Activated CD8-positive, alpha-beta memory T cell treated with anti-CD3 and anti-CD28 coated beads, Interleukin-2, amount 10 ng/mL, durations not matched to agents 7 days and 5 days (primary cell): ENCODE results near the gene PSEN2. TPM values are rescaled to one million over a fixed set of nuclear protein-coding genes. Genes with fewer than 3 reads are reported as not detected.

ENCODE experiments used
- ATAC-seq: fragments of 150-1000 bp; cut with Tn5 transposase; one replicate; pipeline ENCODE4 v1.10.0; 2021; ENCODE audit warnings: moderate library complexity
- CTCF ChIA-PET: fragments of 350-600 bp; sonication (Branson Sonifier 250); formaldehyde crosslinking; loops from one replicate; lab custom pipeline; 2021; ENCODE audit warnings: antibody characterized with exemption; lab: Charles Lee
- DNase-seq: peaks from one replicate; pipeline ENCODE4 v3.0.0-alpha.2; 2020
- H3K27ac Mint-ChIP-seq: one replicate; pipeline ENCODE4 v1.8.0; 2021; ENCODE audit warnings: mild to moderate bottlenecking, mixed read lengths
- H3K27me3 Mint-ChIP-seq: one replicate; pipeline ENCODE4 v1.8.0; 2021; ENCODE audit warnings: mixed read lengths
- H3K36me3 Mint-ChIP-seq: one replicate; pipeline ENCODE4 v1.8.0; 2021; ENCODE audit warnings: mild to moderate bottlenecking, mixed read lengths
- H3K4me1 Mint-ChIP-seq: one replicate; pipeline ENCODE4 v1.8.0; 2021; ENCODE audit warnings: mixed read lengths
- H3K4me3 Mint-ChIP-seq: one replicate; pipeline ENCODE4 v1.8.0; 2021; ENCODE audit warnings: mild to moderate bottlenecking, moderate library complexity, mixed read lengths
- H3K9me3 Mint-ChIP-seq: one replicate; pipeline ENCODE4 v1.8.0; 2022; ENCODE audit warnings: low read depth, mixed read lengths
- total RNA-seq, 2 experiments: library from RNA; stranded (reverse); gene quantifications; one replicate each; pipeline ENCODE4 v1.2.3, GENCODE V29; 2021

PSEN2 gene
- total RNA-seq, 2 experiments from 2014 or later: 8.0 to 11.2 TPM

DNA sequence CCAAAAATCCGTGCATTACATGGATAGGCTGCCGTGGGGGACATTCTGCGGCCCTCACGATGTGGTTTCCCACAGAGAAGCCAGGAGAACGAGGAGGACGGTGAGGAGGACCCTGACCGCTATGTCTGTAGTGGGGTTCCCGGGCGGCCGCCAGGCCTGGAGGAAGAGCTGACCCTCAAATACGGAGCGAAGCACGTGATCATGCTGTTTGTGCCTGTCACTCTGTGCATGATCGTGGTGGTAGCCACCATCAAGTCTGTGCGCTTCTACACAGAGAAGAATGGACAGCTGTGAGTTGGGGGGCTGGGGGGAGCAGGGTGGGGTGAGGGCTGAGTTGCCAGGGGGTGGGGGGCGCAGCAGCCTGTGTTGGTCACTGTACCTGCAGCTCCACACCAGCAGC is 13.2 kb downstream of the PSEN2 start:
- no peak for ATAC-seq
- CTCF ChIA-PET: interaction anchor here (0.7 to 1.7 kb wide), 8 partner anchors 10 to 257 kb away, joined by 3 to 7 read pairs (median 4); partner anchors contain the start of gene COQ8A
- no peak for DNase-seq
- Mint-ChIP-seq H3K4me3 (peak overlapping the region; percentile 68), H3K27ac (peak overlapping the region; percentile 92), H3K9me3 (no peaks in the 10 kb centered on the region), H3K4me1 (peaks cover 55% of the 10 kb centered on the region), H3K27me3 (no peaks in the 10 kb centered on the region), H3K36me3 (peaks cover 13% of the 10 kb centered on the region)

DNA sequence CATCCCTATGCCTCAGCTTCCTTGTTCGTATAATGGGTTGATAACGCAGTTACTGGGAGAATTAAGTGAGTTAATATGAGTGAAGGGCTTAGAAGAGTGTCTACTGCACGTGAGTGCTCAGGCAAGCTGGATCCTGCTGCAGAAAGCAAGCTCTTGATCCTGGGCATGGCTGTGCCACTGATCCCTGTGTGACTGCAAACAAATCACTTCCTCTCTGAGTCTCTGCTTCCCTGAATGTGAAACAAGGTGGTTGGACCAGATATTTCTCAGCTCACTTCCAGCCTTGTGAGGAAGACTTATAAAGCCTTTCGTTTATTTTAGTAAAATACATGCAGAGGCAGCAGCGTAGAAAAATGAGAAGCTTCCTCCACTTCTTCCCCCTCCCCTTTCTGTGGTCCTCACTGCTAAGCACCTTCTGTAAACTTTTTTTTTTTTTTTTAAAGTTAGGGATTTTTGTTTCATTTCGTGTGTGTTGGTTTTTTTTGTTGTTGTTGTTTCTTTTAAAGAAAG is 13.8 kb downstream of the PSEN2 start:
- DNase-seq (no peak), ATAC-seq (no peak)
- Mint-ChIP-seq H3K4me1 (peaks cover 55% of the 10 kb centered on the region), H3K27me3 (no peaks in the 10 kb centered on the region), H3K4me3 (no peak overlapping the region), H3K27ac (peak overlapping the region; percentile 76), H3K36me3 (peaks cover 13% of the 10 kb centered on the region), H3K9me3 (no peaks in the 10 kb centered on the region)
- CTCF ChIA-PET: interaction anchor here (0.7 to 1.7 kb wide), 6 partner anchors 10 to 258 kb away, joined by 3 to 5 read pairs (median 4); partner anchors contain the start of gene COQ8A

DNA sequence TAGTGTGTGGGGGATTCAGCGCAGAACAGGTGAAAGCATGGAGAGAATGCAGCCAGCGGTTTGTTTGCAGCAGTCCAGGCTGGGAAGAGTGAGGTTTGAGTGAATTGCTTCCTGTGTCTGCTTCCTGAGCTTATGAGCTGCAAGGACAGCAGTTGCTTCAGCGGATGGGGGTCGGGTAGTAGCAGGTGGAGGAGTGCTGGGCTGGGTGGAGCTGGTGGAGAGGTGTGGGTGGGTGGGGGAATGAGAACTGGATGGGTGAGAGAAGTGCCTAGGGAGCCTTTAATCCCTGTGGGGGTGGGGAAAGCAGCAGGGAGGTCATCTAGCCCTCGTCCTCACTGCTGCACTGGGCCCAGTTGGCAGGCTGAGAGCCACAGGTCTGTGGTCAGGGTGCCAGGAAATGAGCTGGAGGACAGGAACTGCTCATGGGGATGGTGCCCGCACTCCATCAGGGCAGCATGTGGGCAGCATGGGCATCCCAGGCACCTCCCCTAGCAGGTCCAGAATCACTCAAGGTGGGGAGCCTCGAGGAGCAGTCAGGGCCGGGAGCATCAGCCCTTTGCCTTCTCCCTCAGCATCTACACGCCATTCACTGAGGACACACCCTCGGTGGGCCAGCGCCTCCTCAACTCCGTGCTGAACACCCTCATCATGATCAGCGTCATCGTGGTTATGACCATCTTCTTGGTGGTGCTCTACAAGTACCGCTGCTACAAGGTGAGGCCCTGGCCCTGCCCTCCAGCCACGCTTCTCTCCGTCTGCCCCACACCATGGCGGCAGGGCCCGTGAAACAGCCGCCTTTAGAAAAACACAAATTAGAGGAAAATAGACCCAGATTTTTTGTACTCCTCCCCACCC is 14.8 kb downstream of the PSEN2 start:
- Mint-ChIP-seq H3K36me3 (peaks cover 11% of the 10 kb centered on the region), H3K4me3 (no peak overlapping the region), H3K4me1 (peaks cover 55% of the 10 kb centered on the region), H3K27ac (peak overlapping the region; percentile 64), H3K9me3 (no peaks in the 10 kb centered on the region), H3K27me3 (no peaks in the 10 kb centered on the region)
- DNase-seq (no peak), ATAC-seq (no peak)
- CTCF ChIA-PET: interaction anchor here (1.0 to 1.7 kb wide), 4 partner anchors 27 to 259 kb away, joined by 3 to 5 read pairs (median 4); partner anchors contain the start of gene COQ8A

DNA sequence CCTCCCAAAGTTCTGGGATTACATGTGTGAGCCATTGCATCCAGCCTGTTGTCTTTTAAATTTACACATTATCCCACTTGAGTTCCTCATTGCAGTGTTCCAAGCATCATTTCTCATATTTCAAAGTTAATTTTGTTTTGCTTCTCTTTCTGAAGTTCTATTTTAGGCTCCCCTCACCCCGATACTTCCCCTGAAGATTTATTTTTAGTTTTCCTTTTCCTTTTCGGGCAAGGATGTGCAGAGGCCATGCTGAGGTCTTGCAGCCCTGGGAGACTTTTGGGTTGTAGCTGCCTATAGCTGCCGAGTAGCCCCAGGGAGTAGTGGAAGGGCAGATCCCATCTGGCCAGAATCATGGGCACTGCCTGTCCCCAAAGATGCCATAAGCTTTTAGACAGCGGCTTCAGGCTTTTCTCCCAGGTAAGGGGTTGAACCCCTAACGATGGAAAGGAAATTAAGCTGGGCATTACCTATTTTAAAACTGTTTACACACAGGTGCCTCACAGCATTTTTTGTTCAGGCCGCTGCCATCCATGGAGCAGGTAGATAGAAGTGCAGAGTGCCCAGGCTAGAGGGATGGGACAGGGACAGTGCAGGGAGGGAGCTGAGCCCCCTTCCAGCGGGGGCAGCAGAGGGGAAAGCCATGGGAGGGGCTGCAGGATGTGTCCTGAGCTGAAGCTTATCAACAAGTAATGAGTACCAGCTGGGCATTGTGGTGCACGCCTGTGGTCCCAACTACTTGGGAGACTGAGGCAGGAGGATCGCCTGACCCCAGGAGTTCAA is 15.9 kb downstream of the PSEN2 start:
- no peak overlapping the region for H3K4me3 Mint-ChIP-seq
- peaks cover 51% of the 10 kb centered on the region for H3K4me1 Mint-ChIP-seq
- ATAC-seq: no peak
- H3K36me3 Mint-ChIP-seq: peaks cover 5% of the 10 kb centered on the region
- DNase-seq: no peak
- peak overlapping the region; percentile 73 for H3K27ac Mint-ChIP-seq
- no peaks in the 10 kb centered on the region for H3K9me3 Mint-ChIP-seq
- CTCF ChIA-PET: no interaction called here
- no peaks in the 10 kb centered on the region for H3K27me3 Mint-ChIP-seq

DNA sequence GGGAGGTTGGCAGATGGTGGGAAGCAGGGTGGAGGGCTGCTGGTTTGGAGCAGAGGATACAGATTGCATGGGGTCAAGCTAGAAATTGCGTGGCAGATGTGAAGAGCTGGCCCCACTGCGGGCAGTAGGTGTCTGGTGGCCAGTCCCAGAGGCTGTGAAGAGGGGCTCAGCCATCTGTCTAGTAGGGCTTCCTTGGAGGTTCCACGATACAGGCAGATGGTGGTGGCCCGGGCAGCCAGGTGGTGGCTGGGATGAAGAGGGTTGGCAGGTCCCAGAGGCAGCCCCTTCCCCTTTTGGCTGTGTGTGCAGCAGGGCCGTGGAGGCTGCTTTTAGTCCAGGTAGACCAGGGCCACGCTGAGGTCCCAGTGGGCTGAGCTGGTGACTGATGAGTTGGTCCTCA is 16.6 kb downstream of the PSEN2 start:
- Mint-ChIP-seq H3K27me3 (no peaks in the 10 kb centered on the region), H3K27ac (no peak overlapping the region), H3K4me3 (no peak overlapping the region), H3K4me1 (peaks cover 44% of the 10 kb centered on the region), H3K9me3 (no peaks in the 10 kb centered on the region), H3K36me3 (peaks cover 5% of the 10 kb centered on the region)
- ATAC-seq (no peak), DNase-seq (no peak)
- CTCF ChIA-PET: no interaction called here

DNA sequence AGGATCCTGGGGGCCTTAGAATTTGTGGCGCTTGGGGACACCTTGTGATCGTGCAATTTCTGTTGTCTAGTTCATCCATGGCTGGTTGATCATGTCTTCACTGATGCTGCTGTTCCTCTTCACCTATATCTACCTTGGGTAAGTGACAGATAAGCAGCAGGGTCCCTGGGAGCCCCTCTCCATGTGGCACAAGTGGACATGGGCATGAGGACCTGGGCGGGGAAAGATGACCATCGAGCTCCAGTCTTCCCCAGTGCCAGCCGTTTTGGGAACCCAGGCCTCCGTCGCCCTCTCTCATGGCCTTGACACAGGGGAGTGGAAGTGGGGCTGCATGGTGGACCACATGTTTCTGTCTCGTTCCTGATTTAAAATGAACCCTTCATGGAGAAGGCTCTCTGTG is 17.6 kb downstream of the PSEN2 start:
- no peaks in the 10 kb centered on the region for H3K9me3 Mint-ChIP-seq
- H3K4me3 Mint-ChIP-seq: no peak overlapping the region
- peaks cover 34% of the 10 kb centered on the region for H3K4me1 Mint-ChIP-seq
- CTCF ChIA-PET: no interaction called here
- no peak overlapping the region for H3K27ac Mint-ChIP-seq
- peaks cover 5% of the 10 kb centered on the region for H3K36me3 Mint-ChIP-seq
- ATAC-seq (no peak), DNase-seq (no peak)
- no peaks in the 10 kb centered on the region for H3K27me3 Mint-ChIP-seq

DNA sequence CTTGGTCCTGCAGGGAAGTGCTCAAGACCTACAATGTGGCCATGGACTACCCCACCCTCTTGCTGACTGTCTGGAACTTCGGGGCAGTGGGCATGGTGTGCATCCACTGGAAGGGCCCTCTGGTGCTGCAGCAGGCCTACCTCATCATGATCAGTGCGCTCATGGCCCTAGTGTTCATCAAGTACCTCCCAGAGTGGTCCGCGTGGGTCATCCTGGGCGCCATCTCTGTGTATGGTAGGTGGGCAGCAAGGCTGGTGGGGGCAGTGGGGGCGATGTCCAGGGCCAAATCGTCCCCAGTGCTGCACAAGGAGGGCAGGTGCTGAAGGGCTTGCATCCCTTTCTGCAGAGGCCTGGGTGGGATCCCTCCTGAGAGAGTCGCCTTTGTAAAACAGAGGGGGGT is 18.4 kb downstream of the PSEN2 start:
- H3K27me3 Mint-ChIP-seq: no peaks in the 10 kb centered on the region
- no peaks in the 10 kb centered on the region for H3K9me3 Mint-ChIP-seq
- H3K36me3 Mint-ChIP-seq: peaks cover 5% of the 10 kb centered on the region
- CTCF ChIA-PET: no interaction called here
- no peak overlapping the region for H3K4me3 Mint-ChIP-seq
- ATAC-seq (no peak), DNase-seq (no peak)
- H3K27ac Mint-ChIP-seq: no peak overlapping the region
- peaks cover 26% of the 10 kb centered on the region for H3K4me1 Mint-ChIP-seq

DNA sequence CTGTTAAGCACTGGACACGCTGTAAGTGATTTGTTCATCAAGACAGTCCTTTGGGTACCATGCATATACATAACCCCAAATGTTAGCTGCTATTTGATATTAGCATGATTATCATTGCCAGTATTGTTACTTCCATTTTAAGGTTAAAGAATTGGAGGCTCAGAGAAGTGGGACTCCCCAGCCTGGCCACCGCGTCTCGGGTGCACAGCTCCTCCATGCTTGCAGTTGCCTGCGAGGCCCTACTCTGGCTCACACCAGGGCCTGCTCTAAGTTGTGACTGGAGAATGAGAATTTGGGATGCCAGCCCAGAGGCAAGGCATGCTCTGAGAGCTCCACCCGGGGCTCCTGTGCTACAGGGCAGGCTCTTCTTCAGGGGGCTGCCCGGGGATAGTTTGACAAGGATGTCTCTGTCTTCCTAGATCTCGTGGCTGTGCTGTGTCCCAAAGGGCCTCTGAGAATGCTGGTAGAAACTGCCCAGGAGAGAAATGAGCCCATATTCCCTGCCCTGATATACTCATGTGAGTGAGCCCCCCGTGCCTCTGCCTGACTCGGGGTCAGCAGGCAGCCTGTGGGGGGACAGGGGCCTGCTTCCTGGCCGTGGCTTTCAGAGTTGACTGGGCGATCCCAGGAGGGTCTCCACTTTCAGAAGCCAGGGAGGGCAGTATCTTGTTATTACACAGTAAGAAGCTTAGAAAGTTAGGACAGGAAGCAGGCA is 19.4 kb downstream of the PSEN2 start:
- peaks cover 16% of the 10 kb centered on the region for H3K4me1 Mint-ChIP-seq
- no peak for ATAC-seq
- H3K9me3 Mint-ChIP-seq: no peaks in the 10 kb centered on the region
- no peak overlapping the region for H3K27ac Mint-ChIP-seq
- CTCF ChIA-PET: no interaction called here
- peaks cover 5% of the 10 kb centered on the region for H3K36me3 Mint-ChIP-seq
- no peak for DNase-seq
- no peak overlapping the region for H3K4me3 Mint-ChIP-seq
- H3K27me3 Mint-ChIP-seq: no peaks in the 10 kb centered on the region

DNA sequence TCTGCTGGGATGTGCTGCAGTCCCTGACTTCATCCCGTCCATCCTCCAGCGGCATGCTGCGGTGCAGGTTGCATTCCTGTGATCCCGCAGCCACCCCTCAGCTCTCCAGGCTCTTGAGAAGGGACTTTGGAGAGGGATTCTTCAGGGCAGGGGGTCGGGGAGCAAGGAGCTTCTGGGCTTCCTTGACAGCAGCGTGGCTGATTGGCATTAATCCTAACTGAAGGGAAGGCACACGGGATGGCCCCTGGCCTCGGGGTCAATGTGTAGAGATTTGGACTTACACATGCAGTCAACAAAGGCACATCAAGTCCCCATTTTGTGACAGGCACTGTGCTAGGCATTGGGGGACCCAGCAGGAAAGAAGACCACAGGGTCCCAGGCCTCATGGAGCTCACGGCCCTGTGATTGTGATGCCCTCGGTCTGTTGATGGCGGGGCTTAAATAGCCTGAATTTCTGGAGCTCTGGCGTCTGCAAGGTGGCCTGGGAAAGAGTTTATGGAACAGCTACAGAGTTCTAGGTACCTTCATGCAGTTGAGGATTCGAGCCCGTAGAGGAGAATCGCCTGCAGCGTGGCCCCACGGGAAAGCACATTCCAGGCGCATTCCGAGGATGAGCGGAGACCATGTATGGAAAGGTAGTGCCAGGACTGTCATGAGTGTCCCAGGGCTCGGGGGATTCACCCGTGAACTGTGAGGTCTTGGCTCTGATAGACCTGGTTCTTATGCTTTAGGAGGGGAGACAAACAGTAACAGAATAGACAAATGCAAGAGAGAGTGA is 20.1 kb downstream of the PSEN2 start:
- Mint-ChIP-seq H3K27ac (no peak overlapping the region), H3K27me3 (no peaks in the 10 kb centered on the region), H3K36me3 (peaks cover 4% of the 10 kb centered on the region), H3K9me3 (no peaks in the 10 kb centered on the region), H3K4me1 (peaks cover 9% of the 10 kb centered on the region), H3K4me3 (no peak overlapping the region)
- ATAC-seq (no peak), DNase-seq (no peak)
- CTCF ChIA-PET: no interaction called here

DNA sequence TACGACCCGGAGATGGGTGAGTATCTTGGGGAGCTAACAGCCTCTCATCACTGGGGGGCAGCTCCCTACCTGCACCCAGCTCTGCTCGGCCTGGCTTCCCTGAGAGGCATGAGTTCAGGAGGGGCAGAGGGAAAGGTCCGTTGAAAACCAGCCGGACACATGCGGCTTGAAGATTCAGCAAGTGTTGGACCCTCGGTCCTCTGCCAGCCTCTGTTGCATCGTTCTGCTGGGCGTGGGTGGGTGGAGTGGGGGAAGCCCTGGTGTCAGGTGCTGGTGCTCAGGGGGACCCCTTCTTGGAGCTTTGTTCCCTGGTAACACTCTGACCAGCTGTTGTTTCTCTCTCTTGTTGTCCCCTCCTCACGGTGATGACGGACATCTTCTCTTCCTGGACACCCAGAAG is 20.9 kb downstream of the PSEN2 start:
- DNase-seq: no peak
- Mint-ChIP-seq H3K27me3 (no peaks in the 10 kb centered on the region), H3K4me3 (no peak overlapping the region), H3K36me3 (no peaks in the 10 kb centered on the region), H3K4me1 (peaks cover 2% of the 10 kb centered on the region), H3K27ac (no peak overlapping the region), H3K9me3 (no peaks in the 10 kb centered on the region)
- CTCF ChIA-PET: no interaction called here
- ATAC-seq: no peak

DNA sequence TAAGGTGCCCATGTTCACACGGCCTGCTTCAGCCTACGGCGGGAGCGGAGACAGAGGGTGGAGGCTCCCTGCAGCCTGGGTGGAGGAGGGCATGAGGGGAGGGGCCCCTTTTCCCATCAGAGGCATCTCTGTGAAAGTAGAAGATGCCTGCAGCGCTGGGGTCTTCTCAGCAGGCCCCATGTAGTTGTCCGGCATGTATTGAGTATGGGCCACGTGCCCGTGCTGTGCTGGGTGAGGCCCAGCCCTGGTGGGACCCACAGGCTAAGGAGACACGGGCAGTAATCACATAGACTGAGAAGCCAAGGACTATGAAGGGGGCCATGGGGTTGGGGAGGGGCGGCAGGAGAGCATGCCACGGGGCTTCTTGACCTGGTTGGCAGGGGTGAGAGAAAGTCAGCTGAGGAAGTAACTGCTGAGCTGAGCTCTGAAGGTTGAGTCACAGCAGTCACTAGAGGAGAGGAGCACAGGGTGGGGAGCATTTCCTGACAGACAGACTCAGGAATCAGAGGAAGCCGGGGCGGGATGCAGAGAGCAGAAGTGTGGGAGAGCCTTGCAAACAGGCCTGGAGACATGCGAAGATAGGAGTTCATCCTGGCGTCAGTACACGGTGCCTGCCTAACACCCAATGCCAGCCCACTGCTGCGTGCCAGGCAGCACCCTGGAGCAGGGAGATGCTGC is 21.6 kb downstream of the PSEN2 start:
- H3K4me3 Mint-ChIP-seq: no peak overlapping the region
- ATAC-seq: no peak
- no peak for DNase-seq
- no peaks in the 10 kb centered on the region for H3K27me3 Mint-ChIP-seq
- H3K4me1 Mint-ChIP-seq: no peaks in the 10 kb centered on the region
- no peak overlapping the region for H3K27ac Mint-ChIP-seq
- H3K9me3 Mint-ChIP-seq: no peaks in the 10 kb centered on the region
- CTCF ChIA-PET: no interaction called here
- no peaks in the 10 kb centered on the region for H3K36me3 Mint-ChIP-seq

DNA sequence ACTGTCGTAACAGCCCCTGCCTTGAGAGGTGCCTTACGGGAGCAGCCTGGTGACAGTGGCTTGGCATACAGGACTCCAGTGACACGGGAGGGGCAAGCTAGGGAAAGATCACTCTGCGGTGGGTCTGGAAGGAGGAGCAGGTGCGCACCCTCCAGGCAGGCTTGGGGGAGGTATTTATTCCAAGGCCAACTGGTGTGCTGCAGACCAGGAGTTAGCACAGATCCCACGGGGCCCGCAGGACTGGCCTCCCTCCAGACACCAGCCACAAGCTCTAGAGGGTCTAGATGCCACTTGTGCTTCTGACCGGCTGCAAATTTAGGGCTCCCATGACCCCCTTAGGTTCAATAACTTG is 22.1 kb downstream of the PSEN2 start:
- no peak overlapping the region for H3K27ac Mint-ChIP-seq
- DNase-seq: no peak
- CTCF ChIA-PET: no interaction called here
- H3K4me3 Mint-ChIP-seq: no peak overlapping the region
- no peaks in the 10 kb centered on the region for H3K27me3 Mint-ChIP-seq
- H3K36me3 Mint-ChIP-seq: no peaks in the 10 kb centered on the region
- no peaks in the 10 kb centered on the region for H3K4me1 Mint-ChIP-seq
- no peak for ATAC-seq
- no peaks in the 10 kb centered on the region for H3K9me3 Mint-ChIP-seq
